ENCODE results near the gene KISS1R. TPM values are rescaled to one million over a fixed set of nuclear protein-coding genes. Genes with fewer than 3 reads are reported as not detected.

The KISS1R gene
- total and polyA plus RNA-seq, 4 donors = not detected

DNA sequence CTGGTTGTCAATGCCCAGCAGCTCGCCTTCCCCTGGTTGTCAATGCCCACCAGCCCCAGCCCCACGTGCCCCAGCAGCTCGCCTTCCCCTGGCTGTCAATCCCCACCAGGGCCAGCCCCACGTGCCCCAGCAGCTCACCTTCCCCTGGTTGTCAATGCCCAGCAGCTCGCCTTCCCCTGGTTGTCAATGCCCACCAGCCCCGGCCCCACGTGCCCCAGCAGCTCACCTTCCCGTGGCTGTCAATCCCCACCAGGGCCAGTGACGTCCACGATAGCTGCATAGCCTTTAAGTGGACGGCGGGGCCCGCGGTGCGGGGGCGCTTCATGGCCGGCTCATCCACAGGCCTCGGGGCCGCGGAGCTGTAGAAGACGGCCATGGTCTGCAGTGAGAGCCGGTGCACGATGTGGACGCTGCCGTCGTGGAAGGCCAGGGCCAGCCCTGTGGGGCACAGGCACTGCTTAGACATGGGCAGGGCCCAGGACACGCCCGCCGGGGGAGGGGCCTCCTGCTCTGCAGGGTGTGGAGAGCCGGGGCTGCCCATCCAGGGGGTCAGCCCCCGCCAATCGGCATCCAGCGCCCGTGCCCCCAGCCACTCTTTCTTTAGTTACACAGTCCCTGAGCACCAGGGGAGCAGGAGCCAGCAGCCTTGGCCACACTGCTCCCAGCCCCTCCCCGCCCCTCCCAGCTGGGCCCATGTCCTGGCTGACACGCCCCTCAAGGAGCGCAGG lies 37.3 kb upstream of the KISS1R start:
- no peak overlapping the region for H3K27ac ChIP-seq (ENCODE audit: low read depth in 1 of 2, low read length in 2 of 2)
- no peak overlapping the region for H3K4me3 ChIP-seq (ENCODE audit: low read length in 2 of 2)
- 87 to 88% methylated on average over 34 to 37 of the region's 37 CpGs for WGBS, 2 donors
- H3K4me1 ChIP-seq (ENCODE audit: control insufficient read depth in 1 of 2, insufficient read depth in 2 of 2, low read length in 2 of 2) = no peaks in the 10 kb centered on the region
- no peak for ATAC-seq (ENCODE audit: low FRiP score)
- H3K36me3 ChIP-seq (ENCODE audit: control insufficient read depth in 1 of 2, insufficient read depth in 2 of 2, low read length in 1 of 2) = peaks cover 0 to 1% of the 10 kb centered on the region in 2 donors
- H3K9me3 ChIP-seq (ENCODE audit: control insufficient read depth, low read length) = no peaks in the 10 kb centered on the region
- intact Hi-C loops (cut with DNase I) = no loop called here
- no peaks in the 10 kb centered on the region for H3K27me3 ChIP-seq (ENCODE audit: control insufficient read depth in 1 of 2, insufficient read depth in 2 of 2, low read length in 1 of 2)
- no peak for DNase-seq

DNA sequence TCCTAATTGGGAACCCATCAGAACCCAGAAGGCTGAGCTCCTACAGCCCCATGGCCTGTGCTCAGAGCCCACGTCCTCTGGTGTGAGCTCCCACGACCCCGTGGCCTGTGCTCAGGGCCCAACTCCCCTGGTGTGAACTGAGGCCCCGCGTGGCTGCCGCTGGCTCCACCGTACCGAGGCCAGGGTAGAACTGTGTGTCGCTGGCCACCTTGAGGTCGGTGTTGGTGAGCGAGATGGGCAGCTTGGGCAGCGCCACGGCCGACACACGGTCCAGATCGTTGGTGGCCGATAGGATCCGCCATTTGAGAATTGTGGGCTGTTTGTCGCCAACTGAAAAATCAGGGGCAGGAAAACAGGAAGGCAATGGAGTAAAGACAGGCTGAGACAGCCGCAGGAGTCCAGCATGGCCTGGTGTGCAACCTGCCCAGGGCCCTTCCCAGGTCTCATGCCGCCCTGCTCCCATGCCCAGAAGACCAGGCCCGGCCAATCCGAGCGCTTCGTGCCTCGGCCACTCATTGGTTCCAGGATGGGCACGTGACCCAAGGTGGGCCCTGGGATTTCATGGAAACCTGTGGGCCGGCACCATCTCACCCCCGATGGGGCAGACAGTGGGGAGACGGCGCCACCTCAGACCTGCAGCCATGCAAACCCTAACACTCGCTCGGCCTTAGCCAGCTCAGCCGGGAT lies 35.6 kb upstream of the KISS1R start:
- H3K27me3 ChIP-seq (ENCODE audit: control insufficient read depth in 1 of 2, insufficient read depth in 2 of 2, low read length in 1 of 2) = no peaks in the 10 kb centered on the region
- H3K36me3 ChIP-seq (ENCODE audit: control insufficient read depth in 1 of 2, insufficient read depth in 2 of 2, low read length in 1 of 2) = peaks cover 0 to 1% of the 10 kb centered on the region in 2 donors
- DNase-seq = no peak
- 98% methylated on average over 31 to 34 of the region's 34 CpGs for WGBS, 2 donors
- no peak overlapping the region for H3K4me3 ChIP-seq (ENCODE audit: low read length in 2 of 2)
- no peak for ATAC-seq (ENCODE audit: low FRiP score)
- no peaks in the 10 kb centered on the region for H3K4me1 ChIP-seq (ENCODE audit: control insufficient read depth in 1 of 2, insufficient read depth in 2 of 2, low read length in 2 of 2)
- H3K27ac ChIP-seq (ENCODE audit: low read depth in 1 of 2, low read length in 2 of 2) = no peak overlapping the region
- no peaks in the 10 kb centered on the region for H3K9me3 ChIP-seq (ENCODE audit: control insufficient read depth, low read length)
- intact Hi-C loops (cut with DNase I) = no loop called here

DNA sequence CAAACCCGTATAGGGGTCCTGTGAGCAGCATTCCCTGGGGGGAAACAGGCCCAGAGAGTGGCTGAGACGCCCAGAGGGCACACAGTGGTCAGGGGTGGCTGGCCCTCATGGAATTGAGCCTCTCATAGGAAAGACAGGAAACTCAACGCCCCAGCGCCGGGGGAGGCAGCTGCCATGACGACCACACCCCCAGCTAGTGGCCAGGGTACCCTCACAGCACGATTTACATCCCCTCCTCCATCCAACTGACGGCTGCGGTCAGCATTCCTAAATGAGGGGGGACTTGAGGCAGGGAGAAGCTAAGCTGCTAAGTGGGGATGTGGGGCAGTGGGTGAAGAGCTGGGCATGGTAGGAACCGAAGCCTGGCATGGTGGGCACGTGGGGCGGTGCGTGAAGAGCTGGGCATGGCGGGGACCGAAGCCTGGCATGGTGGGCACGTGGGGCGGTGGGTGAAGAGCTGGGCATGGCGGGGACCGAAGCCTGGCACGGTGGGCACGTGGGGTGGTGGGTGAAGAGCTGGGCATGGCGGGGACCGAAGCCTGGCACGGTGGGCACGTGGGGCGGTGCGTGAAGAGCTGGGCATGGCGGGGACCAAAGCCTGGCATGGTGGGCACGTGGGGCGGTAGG lies 34.1 kb upstream of the KISS1R start:
- Histone ChIP-seq H3K27ac (ENCODE audit: low read depth in 1 of 2, low read length in 2 of 2) (no peak overlapping the region), H3K27me3 (ENCODE audit: control insufficient read depth in 1 of 2, insufficient read depth in 2 of 2, low read length in 1 of 2) (no peaks in the 10 kb centered on the region), H3K4me3 (ENCODE audit: low read length in 2 of 2) (no peak overlapping the region), H3K9me3 (ENCODE audit: control insufficient read depth, low read length) (no peaks in the 10 kb centered on the region), H3K36me3 (ENCODE audit: control insufficient read depth in 1 of 2, insufficient read depth in 2 of 2, low read length in 1 of 2) (peaks cover 0 to 1% of the 10 kb centered on the region in 2 donors), H3K4me1 (ENCODE audit: control insufficient read depth in 1 of 2, insufficient read depth in 2 of 2, low read length in 2 of 2) (no peaks in the 10 kb centered on the region)
- no peak for ATAC-seq (ENCODE audit: low FRiP score)
- intact Hi-C loops (cut with DNase I) = no loop called here
- 88 to 92% methylated on average over 17 to 30 of the region's 30 CpGs for WGBS, 2 donors
- no peak for DNase-seq

DNA sequence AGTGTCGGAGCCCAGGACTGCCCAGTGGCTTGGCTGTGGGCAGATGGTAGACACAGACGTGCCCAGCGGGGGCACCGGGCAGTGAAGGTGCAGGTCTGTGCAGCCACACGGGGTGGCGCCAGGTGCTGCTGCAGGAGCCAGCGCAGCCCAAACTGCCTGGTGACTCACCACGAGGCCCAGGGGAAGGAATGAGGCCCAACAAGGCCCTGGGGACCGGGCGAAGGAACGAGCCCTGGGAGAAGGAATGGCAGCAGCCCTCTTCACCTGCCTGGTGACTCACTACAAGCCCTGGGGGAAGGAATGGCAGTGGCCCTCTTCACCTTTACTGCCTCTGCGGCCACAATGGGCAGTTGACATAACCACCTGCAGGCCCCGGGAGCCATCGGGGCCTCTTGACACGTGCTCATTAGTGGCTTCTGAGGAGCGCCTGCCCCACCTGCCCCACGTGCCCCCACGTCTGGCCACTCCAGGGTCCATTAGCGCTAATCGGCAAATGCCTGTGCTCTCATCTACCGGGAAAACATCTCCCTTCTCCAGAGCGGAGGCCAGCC lies 33.4 kb upstream of the KISS1R start:
- H3K4me1 ChIP-seq (ENCODE audit: control insufficient read depth in 1 of 2, insufficient read depth in 2 of 2, low read length in 2 of 2) = no peaks in the 10 kb centered on the region
- no peak for DNase-seq
- ATAC-seq (ENCODE audit: low FRiP score) = no peak
- H3K4me3 ChIP-seq (ENCODE audit: low read length in 2 of 2) = no peak overlapping the region
- H3K27ac ChIP-seq (ENCODE audit: low read depth in 1 of 2, low read length in 2 of 2) = no peak overlapping the region
- WGBS, 2 donors = 85% methylated on average over 22 of the region's 22 CpGs
- no peaks in the 10 kb centered on the region for H3K9me3 ChIP-seq (ENCODE audit: control insufficient read depth, low read length)
- intact Hi-C loops (cut with DNase I) = no loop called here
- H3K27me3 ChIP-seq (ENCODE audit: control insufficient read depth in 1 of 2, insufficient read depth in 2 of 2, low read length in 1 of 2) = no peaks in the 10 kb centered on the region
- H3K36me3 ChIP-seq (ENCODE audit: control insufficient read depth in 1 of 2, insufficient read depth in 2 of 2, low read length in 1 of 2) = peaks cover 0 to 1% of the 10 kb centered on the region in 2 donors

DNA sequence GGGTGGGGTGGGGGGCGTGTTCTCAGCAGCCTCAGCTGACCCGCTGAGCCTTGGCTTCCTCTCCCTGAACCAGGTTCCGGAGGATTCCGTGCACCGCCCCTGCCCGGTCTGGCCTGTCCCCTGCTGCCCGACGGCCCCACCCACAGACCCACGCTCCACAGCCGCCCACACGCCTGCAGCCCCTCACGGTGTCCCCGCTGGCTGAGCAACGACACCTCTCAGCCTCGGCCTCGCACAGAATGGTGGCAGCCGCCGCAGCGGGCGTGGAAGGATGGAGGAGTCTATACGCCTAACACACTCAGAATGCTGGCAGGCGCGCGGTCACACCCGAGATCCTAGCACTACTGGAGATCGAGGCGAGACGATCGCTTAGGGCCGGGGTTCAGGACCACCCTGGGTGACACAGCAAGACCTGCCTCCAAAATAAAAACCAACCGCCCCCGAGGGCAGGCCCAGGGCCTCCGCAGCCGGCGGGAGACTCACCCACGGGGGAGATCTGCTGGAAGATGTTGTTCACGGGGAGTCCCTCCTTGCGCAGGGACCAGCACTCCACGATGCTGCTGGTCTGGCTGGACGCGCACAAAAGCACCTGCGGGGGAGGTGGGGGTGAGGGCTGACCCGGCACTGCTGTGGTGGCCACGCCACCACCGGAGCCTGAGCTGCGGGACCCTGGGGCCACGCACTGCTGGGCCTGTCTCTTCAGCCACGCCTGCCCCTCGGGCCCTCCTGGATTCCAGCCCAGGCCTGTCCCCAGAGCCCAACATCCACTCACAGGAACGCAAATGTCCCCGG lies 32.5 kb upstream of the KISS1R start:
- intact Hi-C loops (cut with DNase I) = no loop called here
- no peak for ATAC-seq (ENCODE audit: low FRiP score)
- no peak overlapping the region for H3K4me3 ChIP-seq (ENCODE audit: low read length in 2 of 2)
- H3K27ac ChIP-seq (ENCODE audit: low read depth in 1 of 2, low read length in 2 of 2) = no peak overlapping the region
- peaks cover 0 to 2% of the 10 kb centered on the region in 2 donors for H3K36me3 ChIP-seq (ENCODE audit: control insufficient read depth in 1 of 2, insufficient read depth in 2 of 2, low read length in 1 of 2)
- WGBS, 2 donors = 91 to 93% methylated on average over 49 to 51 of the region's 51 CpGs
- H3K9me3 ChIP-seq (ENCODE audit: control insufficient read depth, low read length) = no peaks in the 10 kb centered on the region
- H3K27me3 ChIP-seq (ENCODE audit: control insufficient read depth in 1 of 2, insufficient read depth in 2 of 2, low read length in 1 of 2) = no peaks in the 10 kb centered on the region
- no peak for DNase-seq
- no peaks in the 10 kb centered on the region for H3K4me1 ChIP-seq (ENCODE audit: control insufficient read depth in 1 of 2, insufficient read depth in 2 of 2, low read length in 2 of 2)

DNA sequence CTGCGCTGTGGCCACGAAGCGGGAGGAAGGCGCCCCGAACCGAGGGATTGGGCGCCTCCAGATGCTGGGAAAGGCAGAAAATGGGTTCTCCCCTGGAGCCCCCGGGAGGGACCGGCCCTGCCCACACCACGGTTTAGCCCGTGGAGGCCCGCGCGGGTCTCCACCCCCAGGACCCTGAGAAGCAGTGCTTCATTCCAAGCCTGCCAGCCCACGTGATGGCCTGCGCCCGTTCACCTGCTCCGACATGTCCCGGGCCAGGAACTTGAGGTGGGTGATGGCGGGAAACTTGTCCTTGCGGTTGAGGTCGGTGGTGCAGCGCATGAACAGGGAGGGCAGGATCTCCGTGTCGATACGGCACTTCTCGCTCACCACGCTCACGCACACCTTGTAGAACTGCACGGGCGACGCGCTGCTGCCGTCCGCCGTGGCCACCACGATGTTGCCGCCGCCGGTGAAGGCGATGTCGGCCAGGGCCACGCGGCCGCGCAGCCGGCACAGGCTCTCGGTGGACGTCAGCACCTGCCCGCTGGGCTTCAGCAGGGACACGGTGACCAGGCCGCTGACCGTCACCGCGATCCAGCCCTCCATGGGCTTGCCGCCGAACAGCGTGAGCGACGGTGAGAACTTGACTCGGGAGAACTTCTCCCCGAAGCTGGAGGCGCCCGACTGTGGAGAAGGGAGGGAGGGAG lies 31.5 kb upstream of the KISS1R start:
- intact Hi-C loops (cut with DNase I) = no loop called here
- WGBS, 2 donors = 95 to 96% methylated on average over 63 to 64 of the region's 64 CpGs
- peaks cover 0 to 5% of the 10 kb centered on the region in 2 donors for H3K36me3 ChIP-seq (ENCODE audit: control insufficient read depth in 1 of 2, insufficient read depth in 2 of 2, low read length in 1 of 2)

DNA sequence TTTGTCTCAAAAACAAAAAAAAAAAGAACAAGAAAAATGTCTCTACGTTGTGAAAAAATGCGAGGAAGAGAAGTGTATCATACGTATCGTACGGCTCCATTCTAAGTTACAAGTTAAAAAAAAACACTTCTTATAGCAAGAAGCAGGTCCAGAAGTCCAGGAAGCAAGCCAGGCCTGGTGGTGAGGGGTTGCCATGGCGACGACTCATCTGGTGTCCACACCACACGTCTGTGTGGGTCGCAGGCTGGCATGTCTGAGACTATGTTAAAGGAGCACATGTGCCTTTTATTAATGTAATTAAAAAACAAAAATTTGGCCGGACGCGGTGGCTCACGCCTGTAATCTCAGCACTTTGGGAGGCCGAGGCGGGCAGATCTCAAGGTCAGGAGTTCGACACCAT lies 30.1 kb upstream of the KISS1R start:
- DNase-seq (no peak), ATAC-seq (ENCODE audit: low FRiP score) (no peak)
- H3K4me3 ChIP-seq (ENCODE audit: low read length in 2 of 2) = no peak overlapping the region
- H3K27me3 ChIP-seq (ENCODE audit: control insufficient read depth in 1 of 2, insufficient read depth in 2 of 2, low read length in 1 of 2) = no peaks in the 10 kb centered on the region
- 79 to 82% methylated on average over 16 of the region's 16 CpGs for WGBS, 2 donors
- no peak overlapping the region for H3K27ac ChIP-seq (ENCODE audit: low read depth in 1 of 2, low read length in 2 of 2)
- H3K9me3 ChIP-seq (ENCODE audit: control insufficient read depth, low read length) = no peaks in the 10 kb centered on the region
- no peaks in the 10 kb centered on the region for H3K4me1 ChIP-seq (ENCODE audit: control insufficient read depth in 1 of 2, insufficient read depth in 2 of 2, low read length in 2 of 2)
- intact Hi-C loops (cut with DNase I) = no loop called here
- peaks cover 0 to 4% of the 10 kb centered on the region in 2 donors for H3K36me3 ChIP-seq (ENCODE audit: control insufficient read depth in 1 of 2, insufficient read depth in 2 of 2, low read length in 1 of 2)

More for the DNA sequence above, 31.5 kb upstream of the KISS1R start:
- Histone ChIP-seq H3K9me3 (ENCODE audit: control insufficient read depth, low read length) (no peaks in the 10 kb centered on the region), H3K27ac (ENCODE audit: low read depth in 1 of 2, low read length in 2 of 2) (no peak overlapping the region), H3K4me3 (ENCODE audit: low read length in 2 of 2) (no peak overlapping the region), H3K27me3 (ENCODE audit: control insufficient read depth in 1 of 2, insufficient read depth in 2 of 2, low read length in 1 of 2) (no peaks in the 10 kb centered on the region), H3K4me1 (ENCODE audit: control insufficient read depth in 1 of 2, insufficient read depth in 2 of 2, low read length in 2 of 2) (no peaks in the 10 kb centered on the region)
- DNase-seq (no peak), ATAC-seq (ENCODE audit: low FRiP score) (no peak)

DNA sequence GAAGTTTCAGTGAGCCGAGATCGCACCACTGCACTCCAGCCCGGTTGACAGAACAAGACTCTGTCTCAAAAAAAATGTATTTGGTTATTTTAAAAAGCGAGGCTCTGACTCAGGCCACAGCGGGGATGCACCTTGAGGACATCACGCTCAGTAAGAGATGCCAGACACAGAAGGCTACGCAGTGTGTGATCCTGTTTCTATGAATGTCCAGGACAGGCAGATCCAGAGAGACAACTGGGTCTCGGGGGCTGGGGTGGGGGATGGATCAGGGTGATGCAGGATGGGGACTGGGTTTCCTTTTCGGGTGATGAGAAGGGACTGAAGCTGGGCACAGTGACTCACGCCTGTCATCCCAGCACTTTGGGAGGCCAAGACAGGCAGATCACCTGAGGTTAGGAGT lies 29.5 kb upstream of the KISS1R start:
- no peaks in the 10 kb centered on the region for H3K9me3 ChIP-seq (ENCODE audit: control insufficient read depth, low read length)
- intact Hi-C loops (cut with DNase I) = no loop called here
- no peak overlapping the region for H3K4me3 ChIP-seq (ENCODE audit: low read length in 2 of 2)
- H3K36me3 ChIP-seq (ENCODE audit: control insufficient read depth in 1 of 2, insufficient read depth in 2 of 2, low read length in 1 of 2) = peaks cover 0 to 4% of the 10 kb centered on the region in 2 donors
- no peak overlapping the region for H3K27ac ChIP-seq (ENCODE audit: low read depth in 1 of 2, low read length in 2 of 2)
- WGBS, 2 donors = 95 to 97% methylated on average over 10 of the region's 10 CpGs
- ATAC-seq (ENCODE audit: low FRiP score) = no peak
- no peak for DNase-seq
- H3K4me1 ChIP-seq (ENCODE audit: control insufficient read depth in 1 of 2, insufficient read depth in 2 of 2, low read length in 2 of 2) = no peaks in the 10 kb centered on the region
- no peaks in the 10 kb centered on the region for H3K27me3 ChIP-seq (ENCODE audit: control insufficient read depth in 1 of 2, insufficient read depth in 2 of 2, low read length in 1 of 2)

Measured in aorta (tissue), 5 donors.